Body of pancreas (tissue), 4 donors: Measurements from ENCODE around the gene PNMA1.

Source experiments
- CTCF ChIP-seq, 7 experiments: fragments of 450-650 bp in 4 of 7; fragments of 200-600 bp in 3 of 7; sonication (generic) in 3 of 7; IDR thresholded peaks; one replicate each; pipeline ENCODE4 v1.5.1; 2016 to 2019; ENCODE audit warnings: antibody characterized with exemption in 7 of 7
- POLR2A ChIP-seq, 3 donors: fragments of 450-650 bp; IDR thresholded peaks; one replicate each; pipeline ENCODE4 v1.6.1; 2016; ENCODE audit warnings: antibody characterized with exemption in 3 of 3, mild to moderate bottlenecking in 2 of 3

GRCh38 chr14:73731111-73731510 lies 16.9 kb upstream of the PNMA1 start:
- TF ChIP-seq CTCF (IDR thresholded peaks at IDR 0.05), result peak in 3 of 7 experiments; percentile 6 to 28 (median 22)
- TF ChIP-seq POLR2A (IDR thresholded peaks at IDR 0.05), result no peak
